Smooth muscle cell (in vitro differentiated cells): ENCODE measurements around the gene C15orf62. TPM values are rescaled to one million over a fixed set of nuclear protein-coding genes. Genes with fewer than 3 reads are reported as not detected.

Source experiments
- DNase-seq: peaks from one replicate; lab custom pipeline; 2025; ENCODE audit not compliant: unreplicated experiment; lab: John Stamatoyannopoulos, UW
- H2AFZ ChIP-seq: fragments of 200-600 bp; sonication (generic); 2 replicates; pipeline ENCODE4 v1.6.0; 2016; ENCODE audit warnings: antibody characterized with exemption, low read depth, mild to moderate bottlenecking
- H3F3A ChIP-seq: fragments of 200-600 bp; sonication (generic); 2 replicates; pipeline ENCODE4 v1.6.0; 2017; ENCODE audit warnings: antibody characterized with exemption, low read depth
- H3K27ac ChIP-seq: fragments of 200-600 bp; sonication (generic); 2 replicates; pipeline ENCODE4 v1.5.1; 2016; ENCODE audit warnings: low read depth, mild to moderate bottlenecking
- H3K27me3 ChIP-seq: fragments of 200-600 bp; sonication (generic); 2 replicates; pipeline ENCODE4 v1.6.1; 2016; ENCODE audit warnings: low read depth, mild to moderate bottlenecking
- H3K36me3 ChIP-seq: fragments of 200-600 bp; sonication (generic); 2 replicates; pipeline ENCODE4 v1.5.1; 2016; ENCODE audit warnings: low read depth
- H3K4me1 ChIP-seq: fragments of 200-600 bp; sonication (generic); 2 replicates; pipeline ENCODE4 v1.5.1; 2016; ENCODE audit warnings: low read depth
- H3K4me2 ChIP-seq: fragments of 200-600 bp; sonication (generic); 2 replicates; pipeline ENCODE4 v1.6.0; 2016; ENCODE audit warnings: mild to moderate bottlenecking
- H3K4me3 ChIP-seq: fragments of 200-600 bp; sonication (generic); 2 replicates; pipeline ENCODE4 v1.5.1; 2016; ENCODE audit warnings: mild to moderate bottlenecking
- H3K79me2 ChIP-seq: fragments of 200-600 bp; sonication (generic); 2 replicates; pipeline ENCODE4 v1.6.0; 2016; ENCODE audit warnings: low read depth, mild to moderate bottlenecking
- H3K9ac ChIP-seq: fragments of 200-600 bp; sonication (generic); 2 replicates; pipeline ENCODE4 v1.6.0; 2016; ENCODE audit warnings: low read depth
- H3K9me3 ChIP-seq: fragments of 200-600 bp; sonication (generic); replicated peaks from 2 replicates; pipeline ENCODE4 v1.5.1; 2016; ENCODE audit warnings: low read depth
- H4K20me1 ChIP-seq: fragments of 200-600 bp; sonication (generic); 2 replicates; pipeline ENCODE4 v1.6.0; 2016; ENCODE audit warnings: low read depth
- WGBS: methylation state at CpG from one replicate; pipeline ENCODE4 v1.1.7; 2016; ENCODE audit warnings: low lambda C conversion rate; 5-methylcytosine and 5-hydroxymethylcytosine counted together
- polyA plus RNA-seq: library from polyadenylated mRNA; unstranded; fragments of >200 nt; fragmentation: Nextera tagmentation; extraction: Ambion mirVana; gene quantifications from 2 replicates; pipeline ENCODE4 v1.2.1, GENCODE V29; 2016
- total RNA-seq: library from RNA; depleted of rRNA; stranded (reverse); fragments of >200 nt; gene quantifications from 2 replicates; pipeline ENCODE4 v1.2.3, GENCODE V29; 2014
- TF ChIP-seq, protein P1 (sequence below): fragments of 200-600 bp; sonication (generic); IDR thresholded peaks from 2 replicates; pipeline ENCODE4 v1.5.1; 2017; ENCODE audit warnings: borderline replicate concordance, mild to moderate bottlenecking, antibody characterized with exemption; ENCODE audit not compliant: insufficient read depth, poor library complexity, severe bottlenecking

The C15orf62 gene
- total and polyA plus RNA-seq, 2 experiments from 2014 or later, result 0.35 to 0.63 TPM

DNA sequence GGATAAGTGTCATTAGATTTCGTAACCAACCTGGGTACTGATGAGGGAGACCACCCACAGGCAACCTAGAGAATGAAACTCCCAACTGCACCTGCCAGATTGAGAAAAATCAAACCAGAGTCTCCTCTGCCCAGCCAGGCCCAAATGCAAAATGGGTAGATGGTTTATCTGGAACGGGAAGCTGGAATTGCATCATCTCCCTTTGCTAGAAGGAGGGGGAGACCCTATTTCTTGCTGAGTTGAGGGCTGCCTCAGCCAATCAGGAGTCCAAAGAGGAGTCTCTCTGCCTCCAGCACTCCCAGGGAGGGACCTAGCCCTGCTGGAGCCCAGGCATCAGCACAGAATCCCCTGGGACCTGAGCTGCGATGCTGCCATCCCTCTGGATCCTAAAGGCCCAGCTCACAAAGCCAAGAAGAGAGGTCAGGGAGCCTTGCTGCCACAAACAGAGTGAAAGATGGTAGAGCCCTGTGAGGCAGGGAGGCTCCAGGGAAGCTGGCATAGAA is 22.8 kb upstream of the C15orf62 start:
- Histone ChIP-seq H3K4me3 (no peak overlapping the region), H3K4me2 (no peak overlapping the region), H3K36me3 (peaks cover 7% of the 10 kb centered on the region), H3F3A (no peaks in the 10 kb centered on the region), H3K79me2 (peaks cover 7% of the 10 kb centered on the region), H3K9ac (no peak overlapping the region), H3K9me3 (no peaks in the 10 kb centered on the region), H4K20me1 (no peaks in the 10 kb centered on the region), H2AFZ (no peak overlapping the region), H3K27me3 (no peaks in the 10 kb centered on the region), H3K27ac (no peak overlapping the region), H3K4me1 (no peaks in the 10 kb centered on the region)
- TF ChIP-seq, protein P1, sequence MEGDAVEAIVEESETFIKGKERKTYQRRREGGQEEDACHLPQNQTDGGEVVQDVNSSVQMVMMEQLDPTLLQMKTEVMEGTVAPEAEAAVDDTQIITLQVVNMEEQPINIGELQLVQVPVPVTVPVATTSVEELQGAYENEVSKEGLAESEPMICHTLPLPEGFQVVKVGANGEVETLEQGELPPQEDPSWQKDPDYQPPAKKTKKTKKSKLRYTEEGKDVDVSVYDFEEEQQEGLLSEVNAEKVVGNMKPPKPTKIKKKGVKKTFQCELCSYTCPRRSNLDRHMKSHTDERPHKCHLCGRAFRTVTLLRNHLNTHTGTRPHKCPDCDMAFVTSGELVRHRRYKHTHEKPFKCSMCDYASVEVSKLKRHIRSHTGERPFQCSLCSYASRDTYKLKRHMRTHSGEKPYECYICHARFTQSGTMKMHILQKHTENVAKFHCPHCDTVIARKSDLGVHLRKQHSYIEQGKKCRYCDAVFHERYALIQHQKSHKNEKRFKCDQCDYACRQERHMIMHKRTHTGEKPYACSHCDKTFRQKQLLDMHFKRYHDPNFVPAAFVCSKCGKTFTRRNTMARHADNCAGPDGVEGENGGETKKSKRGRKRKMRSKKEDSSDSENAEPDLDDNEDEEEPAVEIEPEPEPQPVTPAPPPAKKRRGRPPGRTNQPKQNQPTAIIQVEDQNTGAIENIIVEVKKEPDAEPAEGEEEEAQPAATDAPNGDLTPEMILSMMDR, result no peak
- no peak for DNase-seq
- WGBS, result 64% methylated on average over 3 of the region's 3 CpGs

DNA sequence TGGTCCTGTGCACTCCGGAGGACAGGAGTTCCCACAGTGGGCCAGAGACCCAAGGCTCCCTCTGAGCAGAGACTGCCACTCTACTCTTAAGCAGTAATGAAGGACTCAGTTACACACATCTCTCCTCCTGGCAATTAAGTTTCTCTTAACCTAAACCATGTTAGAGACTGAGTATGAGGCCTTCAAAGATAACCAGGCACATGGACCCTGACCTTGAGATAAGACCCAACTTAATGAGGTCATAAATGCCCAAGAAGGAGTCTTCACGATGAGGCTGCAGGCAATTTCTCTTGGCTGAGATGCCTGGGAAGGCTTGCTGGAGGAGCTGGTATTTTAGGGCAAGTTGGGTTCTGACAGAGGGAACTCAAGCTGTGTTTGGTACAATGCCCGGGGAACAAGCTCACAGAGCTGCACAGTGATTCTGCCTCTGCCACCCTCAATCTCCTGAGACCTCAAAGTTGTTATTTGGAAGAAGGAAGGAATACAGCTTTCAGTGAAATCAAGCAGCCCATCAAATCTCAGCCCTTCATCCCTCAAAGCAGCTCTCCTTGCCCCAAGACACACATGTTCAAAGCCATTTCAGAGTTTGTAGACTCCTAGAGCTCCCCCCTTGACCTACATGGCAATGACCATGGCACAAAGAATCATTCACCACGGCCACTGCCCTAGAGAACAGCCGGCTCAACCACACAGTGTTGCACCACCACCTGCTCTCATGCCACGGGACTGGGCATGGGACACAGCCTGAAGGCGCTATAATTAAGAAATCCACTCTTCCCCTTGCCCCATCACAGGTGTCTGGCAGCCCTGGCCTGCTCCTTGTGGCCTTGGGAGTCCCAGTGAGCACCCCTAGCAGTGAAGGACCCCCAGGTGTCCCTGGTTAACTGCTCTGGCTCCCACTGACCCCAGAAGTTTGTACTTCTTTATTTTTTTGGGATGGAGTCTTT is 21.8 kb upstream of the C15orf62 start:
- Histone ChIP-seq H2AFZ (no peak overlapping the region), H3K27ac (no peak overlapping the region)

DNA sequence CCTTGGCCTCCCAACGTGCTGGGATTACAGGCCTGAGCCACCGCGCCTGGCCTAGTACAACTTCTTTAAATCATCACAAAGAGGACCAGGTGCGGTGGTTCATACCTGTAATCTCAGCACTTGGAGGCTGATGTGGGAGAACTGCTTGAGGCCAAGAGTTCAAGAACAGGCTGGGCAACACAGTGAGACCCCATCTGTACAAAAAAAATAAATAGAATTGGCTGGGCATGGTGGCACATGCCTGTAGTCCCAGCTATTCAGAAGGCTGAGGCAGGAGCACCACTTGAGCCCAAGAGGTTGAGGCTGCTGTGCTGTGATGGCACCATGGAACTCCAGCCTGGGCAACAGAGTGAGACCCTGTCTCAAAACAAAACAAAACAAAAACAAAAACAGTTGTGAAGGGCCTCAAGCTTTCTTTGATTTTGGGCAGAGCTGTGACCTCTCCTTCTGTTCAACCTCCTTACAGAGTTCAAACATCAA is 20.6 kb upstream of the C15orf62 start:
- no peaks in the 10 kb centered on the region for H3K9me3 ChIP-seq
- no peaks in the 10 kb centered on the region for H3K27me3 ChIP-seq
- H3F3A ChIP-seq, result no peaks in the 10 kb centered on the region
- no peak overlapping the region for H2AFZ ChIP-seq
- no peak overlapping the region for H3K4me2 ChIP-seq
- peaks cover 22% of the 10 kb centered on the region for H3K79me2 ChIP-seq
- TF ChIP-seq, protein P1, result no peak
- no peak for DNase-seq
- no peak overlapping the region for H3K4me3 ChIP-seq
- no peak overlapping the region for H3K27ac ChIP-seq
- no peak overlapping the region for H3K9ac ChIP-seq
- 100% methylated on average over 4 of the region's 4 CpGs for WGBS
- peaks cover 7% of the 10 kb centered on the region for H3K36me3 ChIP-seq
- H3K4me1 ChIP-seq, result no peaks in the 10 kb centered on the region
- H4K20me1 ChIP-seq, result no peaks in the 10 kb centered on the region

More for the DNA sequence above, 21.8 kb upstream of the C15orf62 start:
- DNase-seq, result no peak
- no peaks in the 10 kb centered on the region for H3K27me3 ChIP-seq
- H3F3A ChIP-seq, result no peaks in the 10 kb centered on the region
- H3K9me3 ChIP-seq, result no peaks in the 10 kb centered on the region
- H4K20me1 ChIP-seq, result no peaks in the 10 kb centered on the region
- 72% methylated on average over 7 of the region's 7 CpGs for WGBS
- no peaks in the 10 kb centered on the region for H3K4me1 ChIP-seq
- peaks cover 7% of the 10 kb centered on the region for H3K36me3 ChIP-seq
- H3K79me2 ChIP-seq, result peaks cover 11% of the 10 kb centered on the region
- no peak overlapping the region for H3K4me2 ChIP-seq
- TF ChIP-seq, protein P1, result no peak
- H3K9ac ChIP-seq, result no peak overlapping the region
- no peak overlapping the region for H3K4me3 ChIP-seq
